Sigmoid colon (tissue), 7 donors: Measurements from ENCODE around the gene OXCT1. TPM values are rescaled to one million over a fixed set of nuclear protein-coding genes. Genes with fewer than 3 reads are reported as not detected.

Experiments used
- DNase-seq: peaks from one replicate; pipeline ENCODE4 v3.0.0-alpha.2; 2019
- H3K27ac ChIP-seq, 4 donors: fragments of 200-600 bp; sonication (generic); one replicate each; pipeline ENCODE4 v1.5.1; 2016 to 2019; ENCODE audit warnings: mild to moderate bottlenecking in 1 of 4
- H3K27me3 ChIP-seq, 3 donors: fragments of 200-600 bp; sonication (generic); one replicate each; pipeline ENCODE4 v1.5.1; 2019; ENCODE audit warnings: mild to moderate bottlenecking in 1 of 3
- H3K36me3 ChIP-seq, 4 donors: fragments of 200-600 bp; sonication (generic); one replicate each; pipeline ENCODE4 v1.5.1; 2016 to 2019
- H3K4me1 ChIP-seq, 4 donors: fragments of 200-600 bp; sonication (generic); one replicate each; pipeline ENCODE4 v1.5.1; 2017 to 2019
- H3K4me3 ChIP-seq, 4 donors: fragments of 200-600 bp; sonication (generic); one replicate each; pipeline ENCODE4 v1.5.1; 2017 to 2019; ENCODE audit warnings: mild to moderate bottlenecking in 2 of 4, moderate library complexity in 1 of 4
- H3K9me3 ChIP-seq, 4 donors: fragments of 200-600 bp in 3 of 4; sonication (generic) in 3 of 4; one replicate each; pipeline versions ENCODE4 v1.5.1 to v1.6.1; 2013 to 2019
- EP300 ChIP-seq, 4 donors: sonication (generic); formaldehyde crosslinking; IDR thresholded peaks; one replicate each; pipeline ENCODE4 v1.6.1; 2017; ENCODE audit warnings: antibody characterized with exemption in 4 of 4
- POLR2A ChIP-seq, 2 donors: fragments of 450-650 bp; IDR thresholded peaks; one replicate each; pipeline ENCODE4 v1.6.1; 2016; ENCODE audit warnings: antibody characterized with exemption in 2 of 2, mild to moderate bottlenecking in 2 of 2, moderate library complexity in 2 of 2
- POLR2AphosphoS5 ChIP-seq, 4 donors: sonication (generic); formaldehyde crosslinking; IDR thresholded peaks; one replicate each; pipeline ENCODE4 v1.6.1; 2017; ENCODE audit warnings: antibody characterized with exemption in 4 of 4
- WGBS, 2 donors: extraction: QIAGEN DNeasy Blood & Tissue Kit; methylation state at CpG; one replicate each; pipeline ENCODE4 v1.1.7; 2013; 5-methylcytosine and 5-hydroxymethylcytosine counted together
- intact Hi-C: fragments of 100-400 bp; cut with DNase I; formaldehyde crosslinking; loops from one replicate; pipeline ENCODE4 v1.15.1; 2023
- polyA plus RNA-seq, 3 donors: library from polyadenylated mRNA; stranded (reverse); fragments of 200-250 nt; gene quantifications; one replicate each; pipeline ENCODE4 v1.2.3, GENCODE V29; 2013
- total RNA-seq, 4 donors: library from RNA; depleted of rRNA; stranded (reverse); fragments of >200 nt; gene quantifications; one replicate each; pipeline ENCODE4 v1.1.0, GENCODE V29; 2016
- TF ChIP-seq, protein P1 (sequence below), 4 experiments: fragments of 450-650 bp in 3 of 4; fragments of 200-600 bp in 1 of 4; IDR thresholded peaks; one replicate each; pipeline ENCODE4 v1.5.1; 2016 to 2019; ENCODE audit warnings: antibody characterized with exemption in 4 of 4, mild to moderate bottlenecking in 3 of 4, moderate library complexity in 2 of 4
- donor health status: healthy with polysubstance abuse.
- donor health status: Bipolar disorder and iron deficiency.
- donor health status: healthy.

Gene OXCT1
- total and polyA plus RNA-seq, 7 donors, result 6.6 to 35.0 (median 26.1) TPM

DNA sequence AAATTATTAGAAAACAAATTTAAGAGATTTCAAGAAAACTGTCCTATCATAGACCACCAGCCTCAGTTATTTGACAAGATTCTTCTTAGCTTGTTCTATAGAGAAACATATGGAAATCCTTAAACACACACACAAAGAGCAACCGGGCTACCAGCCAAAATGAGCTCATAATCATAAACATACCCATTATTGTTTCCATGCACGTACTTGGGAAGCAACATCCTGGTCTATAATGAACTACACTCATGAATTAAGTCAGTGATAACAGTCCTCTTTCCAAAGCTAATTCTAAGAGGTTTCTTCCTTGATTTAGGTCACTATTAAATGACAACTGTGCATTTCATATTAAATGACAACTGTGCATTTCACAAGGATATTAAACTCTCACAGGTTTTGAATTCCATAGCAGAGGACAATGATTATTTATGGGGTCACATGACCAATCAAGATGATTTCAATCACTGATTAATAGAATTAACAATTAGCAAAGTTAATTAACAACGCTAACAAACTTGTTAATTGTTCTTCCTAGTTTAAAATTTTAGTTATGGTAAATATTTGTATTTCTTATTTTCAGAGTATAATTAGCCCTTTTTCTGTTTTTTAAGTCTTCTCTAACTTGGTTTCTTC lies 77.0 kb downstream of the OXCT1 start:
- WGBS, 2 donors, result 39 to 66% methylated on average over 3 of the region's 3 CpGs
- no peak for DNase-seq
- Histone ChIP-seq H3K4me1 (peaks cover 0 to 40% (median 38%) of the 10 kb centered on the region in 4 donors), H3K4me3 (no peak overlapping the region), H3K27me3 (no peaks in the 10 kb centered on the region), H3K27ac (peak overlapping the region in 1 of 4 donors; percentile 72), H3K36me3 (peaks cover 0 to 3% (median 0%) of the 10 kb centered on the region in 4 donors), H3K9me3 (no peaks in the 10 kb centered on the region)
- intact Hi-C loops, result no loop called here
- TF ChIP-seq POLR2AphosphoS5 (IDR thresholded peaks at IDR 0.05) (no peak), POLR2A (IDR thresholded peaks at IDR 0.05) (no peak), EP300 (IDR thresholded peaks at IDR 0.05) (no peak)
- TF ChIP-seq, protein P1, sequence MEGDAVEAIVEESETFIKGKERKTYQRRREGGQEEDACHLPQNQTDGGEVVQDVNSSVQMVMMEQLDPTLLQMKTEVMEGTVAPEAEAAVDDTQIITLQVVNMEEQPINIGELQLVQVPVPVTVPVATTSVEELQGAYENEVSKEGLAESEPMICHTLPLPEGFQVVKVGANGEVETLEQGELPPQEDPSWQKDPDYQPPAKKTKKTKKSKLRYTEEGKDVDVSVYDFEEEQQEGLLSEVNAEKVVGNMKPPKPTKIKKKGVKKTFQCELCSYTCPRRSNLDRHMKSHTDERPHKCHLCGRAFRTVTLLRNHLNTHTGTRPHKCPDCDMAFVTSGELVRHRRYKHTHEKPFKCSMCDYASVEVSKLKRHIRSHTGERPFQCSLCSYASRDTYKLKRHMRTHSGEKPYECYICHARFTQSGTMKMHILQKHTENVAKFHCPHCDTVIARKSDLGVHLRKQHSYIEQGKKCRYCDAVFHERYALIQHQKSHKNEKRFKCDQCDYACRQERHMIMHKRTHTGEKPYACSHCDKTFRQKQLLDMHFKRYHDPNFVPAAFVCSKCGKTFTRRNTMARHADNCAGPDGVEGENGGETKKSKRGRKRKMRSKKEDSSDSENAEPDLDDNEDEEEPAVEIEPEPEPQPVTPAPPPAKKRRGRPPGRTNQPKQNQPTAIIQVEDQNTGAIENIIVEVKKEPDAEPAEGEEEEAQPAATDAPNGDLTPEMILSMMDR (IDR thresholded peaks at IDR 0.05), result no peak

DNA sequence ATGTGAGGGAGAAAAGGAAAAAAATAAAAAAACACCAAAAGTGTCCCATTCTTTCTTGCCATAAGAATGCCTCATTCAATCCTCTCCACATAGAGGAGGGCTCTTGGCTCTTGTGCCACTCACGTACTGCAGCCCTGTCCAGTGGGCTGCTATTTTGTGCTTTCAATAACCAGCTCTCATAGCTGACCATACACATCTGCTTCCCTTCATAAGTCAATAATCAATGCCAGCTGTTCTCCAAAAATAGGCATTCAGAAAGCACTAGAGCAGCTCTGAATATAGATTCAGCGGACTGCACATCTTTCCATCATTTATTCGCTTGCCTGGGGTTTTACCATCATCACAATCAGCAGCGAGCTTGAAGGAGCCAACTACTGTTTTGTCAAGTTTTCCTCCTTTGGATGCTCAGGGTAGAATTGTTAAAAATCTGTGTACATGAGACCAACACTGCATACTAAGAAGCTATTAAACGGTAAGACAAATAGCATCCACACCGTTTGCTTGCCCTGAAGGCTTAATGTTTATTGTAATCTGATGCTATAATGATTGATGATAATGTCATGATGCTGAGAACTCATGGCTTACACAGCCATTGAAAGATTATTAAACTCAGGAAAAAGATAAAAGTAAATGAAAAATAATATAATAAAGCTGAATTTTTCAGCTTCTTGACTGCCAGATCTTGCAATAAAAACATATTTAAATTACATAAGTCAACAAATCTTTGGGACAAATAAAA lies 80.0 kb downstream of the OXCT1 start:
- H3K27ac ChIP-seq, result peak overlapping the region in 2 of 4 donors; percentile 0 to 2
- H3K4me1 ChIP-seq, result peaks cover 0 to 57% (median 43%) of the 10 kb centered on the region in 4 donors
- no peaks in the 10 kb centered on the region for H3K9me3 ChIP-seq
- DNase-seq, result no peak
- H3K36me3 ChIP-seq, result no peaks in the 10 kb centered on the region
- TF ChIP-seq EP300 (IDR thresholded peaks at IDR 0.05), result no peak
- TF ChIP-seq, protein P1 (IDR thresholded peaks at IDR 0.05), result no peak
- TF ChIP-seq POLR2A (IDR thresholded peaks at IDR 0.05), result no peak
- TF ChIP-seq POLR2AphosphoS5 (IDR thresholded peaks at IDR 0.05), result no peak
- intact Hi-C loops, result no loop called here
- no peak overlapping the region for H3K4me3 ChIP-seq
- no peaks in the 10 kb centered on the region for H3K27me3 ChIP-seq
- 90% methylated on average over 6 of the region's 6 CpGs for WGBS, 2 donors

DNA sequence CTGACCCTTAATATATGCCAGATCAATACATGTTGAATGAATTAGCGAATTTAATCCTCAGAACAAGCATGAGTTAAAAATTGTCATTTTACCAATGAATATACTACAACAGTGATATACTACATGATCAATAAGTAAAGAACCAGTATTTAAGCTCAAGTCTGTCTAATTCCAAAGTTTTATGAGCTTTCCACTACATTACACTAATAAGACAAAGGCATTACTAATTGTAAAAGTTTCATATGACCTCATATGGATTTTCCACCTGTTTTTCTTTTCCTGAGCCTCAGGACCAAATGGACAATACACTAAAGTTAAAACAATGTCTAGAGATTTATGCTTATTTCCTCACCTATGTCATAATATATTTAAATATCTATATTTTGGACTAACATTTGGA lies 80.8 kb downstream of the OXCT1 start:
- Histone ChIP-seq H3K4me3 (no peak overlapping the region), H3K9me3 (no peaks in the 10 kb centered on the region), H3K4me1 (peaks cover 0 to 55% (median 36%) of the 10 kb centered on the region in 4 donors), H3K36me3 (no peaks in the 10 kb centered on the region), H3K27ac (peak overlapping the region in 2 of 4 donors; percentile 43 to 47), H3K27me3 (no peaks in the 10 kb centered on the region)
- DNase-seq, result no peak
- TF ChIP-seq EP300 (IDR thresholded peaks at IDR 0.05) (no peak), POLR2A (IDR thresholded peaks at IDR 0.05) (no peak), POLR2AphosphoS5 (IDR thresholded peaks at IDR 0.05) (no peak)
- TF ChIP-seq, protein P1 (IDR thresholded peaks at IDR 0.05), result no peak
- intact Hi-C loops, result no loop called here
- 91 to 99% methylated on average over 1 of the region's 1 CpG for WGBS, 2 donors

DNA sequence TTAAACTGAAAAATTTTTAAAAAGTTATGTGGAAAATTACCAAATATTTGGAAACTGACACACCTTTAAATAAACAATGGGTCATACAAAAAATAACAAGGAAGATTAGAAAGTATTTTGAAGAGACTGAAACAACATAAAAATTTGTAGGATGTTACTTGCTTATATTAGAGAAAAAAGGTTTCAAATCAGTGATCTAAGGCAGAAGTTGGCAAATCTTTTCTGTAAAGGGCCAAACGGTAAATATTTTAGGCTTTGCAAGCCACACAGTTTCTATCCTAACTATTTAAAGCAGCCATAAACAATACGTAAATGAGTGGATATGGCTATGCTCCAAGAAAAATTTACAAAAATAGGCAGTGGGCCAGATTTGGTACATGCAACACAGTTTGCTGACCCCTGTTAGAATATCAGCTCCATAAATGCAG lies 81.3 kb downstream of the OXCT1 start:
- no peak for DNase-seq
- H3K27ac ChIP-seq, result peak overlapping the region in 2 of 4 donors; percentile 43 to 47
- no peaks in the 10 kb centered on the region for H3K27me3 ChIP-seq
- TF ChIP-seq POLR2A (IDR thresholded peaks at IDR 0.05) (no peak), EP300 (IDR thresholded peaks at IDR 0.05) (no peak), POLR2AphosphoS5 (IDR thresholded peaks at IDR 0.05) (no peak)
- TF ChIP-seq, protein P1 (IDR thresholded peaks at IDR 0.05), result no peak
- H3K4me1 ChIP-seq, result peaks cover 0 to 51% (median 34%) of the 10 kb centered on the region in 4 donors
- WGBS, 2 donors, result 17 to 59% methylated on average over 2 of the region's 2 CpGs
- H3K4me3 ChIP-seq, result no peak overlapping the region
- no peaks in the 10 kb centered on the region for H3K9me3 ChIP-seq
- intact Hi-C loops, result no loop called here
- no peaks in the 10 kb centered on the region for H3K36me3 ChIP-seq
